RWPE2 (cell line): ENCODE data around the gene DSCAM.
"Not testable (repeated sequence)": the region's sequence is repeated elsewhere in the genome, so short reads cannot be mapped to it uniquely, and the experiment has no call there.

Experiments used
- ATAC-seq: fragments of 200-7000 bp; cut with Tn5 transposase; 3 replicates; pipeline ENCODE4 v1.9.1; 2021; ENCODE audit warnings: low read depth
- DNase-seq: peaks from one replicate; pipeline ENCODE4 v3.0.0-alpha.2; 2020; ENCODE audit warnings: low spot score
- H3K27ac ChIP-seq: fragments of 450-650 bp; 2 replicates; pipeline ENCODE4 v1.5.1; 2017; ENCODE audit warnings: mild to moderate bottlenecking; ENCODE audit not compliant: poor library complexity, severe bottlenecking
- H3K27me3 ChIP-seq: fragments of 250-450 bp; sonication (Bioruptor Pico); 2 replicates; pipeline ENCODE4 v1.5.1; 2021; ENCODE audit warnings: mild to moderate bottlenecking, moderate library complexity; ENCODE audit not compliant: insufficient read depth, poor library complexity, severe bottlenecking
- H3K36me3 ChIP-seq: fragments of 250-450 bp; sonication (Bioruptor Pico); 2 replicates; pipeline ENCODE4 v1.5.1; 2020; ENCODE audit warnings: low read depth, mild to moderate bottlenecking, moderate library complexity
- H3K4me1 ChIP-seq: fragments of 250-450 bp; sonication (Bioruptor Pico); 2 replicates; pipeline ENCODE4 v1.5.1; 2021; ENCODE audit warnings: mild to moderate bottlenecking, moderate library complexity; ENCODE audit not compliant: insufficient read depth, poor library complexity, severe bottlenecking
- H3K4me3 ChIP-seq: fragments of 250-450 bp; sonication (Bioruptor Pico); 2 replicates; pipeline ENCODE4 v1.5.1; 2021; ENCODE audit warnings: mild to moderate bottlenecking, moderate library complexity; ENCODE audit not compliant: severe bottlenecking
- H3K9me3 ChIP-seq: fragments of 250-450 bp; sonication (Bioruptor Pico); 2 replicates; pipeline ENCODE4 v1.5.1; 2021; ENCODE audit warnings: mild to moderate bottlenecking, moderate library complexity; ENCODE audit not compliant: severe bottlenecking
- TF ChIP-seq, protein P1 (sequence below): fragments of 450-650 bp; IDR thresholded peaks from one replicate; pipeline ENCODE4 v1.5.1; 2017; ENCODE audit warnings: mild to moderate bottlenecking, moderate library complexity; ENCODE audit not compliant: poor library complexity, severe bottlenecking

The DSCAM gene

DNA sequence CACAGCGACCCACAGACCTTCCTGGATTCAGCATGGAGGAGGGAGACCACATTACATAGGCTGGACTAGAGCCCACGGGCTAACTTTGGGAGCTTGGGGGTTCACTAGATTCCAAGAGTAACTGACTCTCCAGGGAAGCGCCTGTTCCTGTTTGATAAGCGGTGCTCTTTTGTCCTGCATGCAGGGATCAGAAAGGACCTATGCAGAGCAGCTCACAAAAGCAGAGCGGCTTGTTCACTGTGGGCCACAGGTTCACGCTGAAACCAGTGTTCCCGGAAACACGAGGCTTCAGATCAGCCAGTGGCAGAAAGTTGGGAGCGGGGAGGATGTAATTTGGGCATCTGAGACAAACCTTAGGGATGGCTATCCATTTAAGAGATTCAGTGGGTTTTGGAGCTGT, 575.8 kb downstream of the DSCAM start:
- TF ChIP-seq, protein P1, sequence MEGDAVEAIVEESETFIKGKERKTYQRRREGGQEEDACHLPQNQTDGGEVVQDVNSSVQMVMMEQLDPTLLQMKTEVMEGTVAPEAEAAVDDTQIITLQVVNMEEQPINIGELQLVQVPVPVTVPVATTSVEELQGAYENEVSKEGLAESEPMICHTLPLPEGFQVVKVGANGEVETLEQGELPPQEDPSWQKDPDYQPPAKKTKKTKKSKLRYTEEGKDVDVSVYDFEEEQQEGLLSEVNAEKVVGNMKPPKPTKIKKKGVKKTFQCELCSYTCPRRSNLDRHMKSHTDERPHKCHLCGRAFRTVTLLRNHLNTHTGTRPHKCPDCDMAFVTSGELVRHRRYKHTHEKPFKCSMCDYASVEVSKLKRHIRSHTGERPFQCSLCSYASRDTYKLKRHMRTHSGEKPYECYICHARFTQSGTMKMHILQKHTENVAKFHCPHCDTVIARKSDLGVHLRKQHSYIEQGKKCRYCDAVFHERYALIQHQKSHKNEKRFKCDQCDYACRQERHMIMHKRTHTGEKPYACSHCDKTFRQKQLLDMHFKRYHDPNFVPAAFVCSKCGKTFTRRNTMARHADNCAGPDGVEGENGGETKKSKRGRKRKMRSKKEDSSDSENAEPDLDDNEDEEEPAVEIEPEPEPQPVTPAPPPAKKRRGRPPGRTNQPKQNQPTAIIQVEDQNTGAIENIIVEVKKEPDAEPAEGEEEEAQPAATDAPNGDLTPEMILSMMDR: no peak
- no peak for DNase-seq
- no peak overlapping the region for H3K27ac ChIP-seq

DNA sequence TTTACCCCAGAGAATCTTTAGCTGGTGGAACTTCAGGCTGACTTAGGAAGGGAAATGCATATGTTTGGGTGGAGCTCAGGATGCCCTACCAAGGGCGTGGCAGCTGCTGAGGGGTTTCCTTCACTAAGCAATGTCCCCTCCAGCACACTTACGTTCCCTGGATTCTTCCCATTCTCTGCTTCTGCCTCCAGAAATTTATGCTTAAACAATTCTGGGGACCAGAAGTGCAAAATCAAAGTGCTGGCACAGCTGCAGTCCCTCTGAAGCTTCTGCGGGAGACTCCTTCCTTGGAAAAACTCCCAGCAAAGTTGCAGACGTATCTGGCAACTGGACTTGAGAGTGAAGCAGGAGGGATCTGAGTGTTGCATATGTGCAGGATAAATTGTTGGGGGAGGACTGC, 576.9 kb downstream of the DSCAM start:
- H3K27ac ChIP-seq: no peak overlapping the region
- TF ChIP-seq, protein P1: no peak
- no peak overlapping the region for H3K4me3 ChIP-seq
- H3K27me3 ChIP-seq: no peaks in the 10 kb centered on the region
- ATAC-seq: no peak
- H3K4me1 ChIP-seq: no peaks in the 10 kb centered on the region
- no peaks in the 10 kb centered on the region for H3K9me3 ChIP-seq
- DNase-seq: no peak
- H3K36me3 ChIP-seq: no peaks in the 10 kb centered on the region

More for the DNA sequence above, 575.8 kb downstream of the DSCAM start:
- no peak for ATAC-seq
- H3K4me3 ChIP-seq: no peak overlapping the region
- H3K9me3 ChIP-seq: no peaks in the 10 kb centered on the region
- no peaks in the 10 kb centered on the region for H3K4me1 ChIP-seq
- H3K36me3 ChIP-seq: no peaks in the 10 kb centered on the region
- H3K27me3 ChIP-seq: no peaks in the 10 kb centered on the region

DNA sequence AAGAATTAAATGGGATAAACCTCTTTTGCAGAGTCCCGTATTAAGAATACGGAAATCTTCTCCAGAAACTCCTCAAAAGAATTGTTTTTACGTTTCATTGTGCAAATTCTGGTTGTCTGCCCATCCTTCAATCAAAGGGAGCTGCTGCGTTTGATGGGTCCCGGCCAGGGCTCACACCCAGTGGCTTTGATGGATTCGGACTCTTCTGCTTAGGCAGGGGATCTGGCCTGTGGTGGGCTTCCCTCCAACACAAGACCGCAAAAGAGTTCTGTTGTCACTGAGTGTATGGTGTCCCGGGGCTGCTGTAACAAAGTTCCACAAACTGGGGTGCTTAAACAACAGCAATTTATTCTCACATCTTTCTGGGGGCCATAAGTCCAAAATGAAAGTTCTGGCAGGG, 577.7 kb downstream of the DSCAM start:
- Histone ChIP-seq H3K27ac (no peak overlapping the region), H3K36me3 (no peaks in the 10 kb centered on the region), H3K9me3 (no peaks in the 10 kb centered on the region), H3K4me3 (no peak overlapping the region), H3K27me3 (no peaks in the 10 kb centered on the region), H3K4me1 (no peaks in the 10 kb centered on the region)
- DNase-seq: no peak
- TF ChIP-seq, protein P1: no peak
- ATAC-seq: no peak

DNA sequence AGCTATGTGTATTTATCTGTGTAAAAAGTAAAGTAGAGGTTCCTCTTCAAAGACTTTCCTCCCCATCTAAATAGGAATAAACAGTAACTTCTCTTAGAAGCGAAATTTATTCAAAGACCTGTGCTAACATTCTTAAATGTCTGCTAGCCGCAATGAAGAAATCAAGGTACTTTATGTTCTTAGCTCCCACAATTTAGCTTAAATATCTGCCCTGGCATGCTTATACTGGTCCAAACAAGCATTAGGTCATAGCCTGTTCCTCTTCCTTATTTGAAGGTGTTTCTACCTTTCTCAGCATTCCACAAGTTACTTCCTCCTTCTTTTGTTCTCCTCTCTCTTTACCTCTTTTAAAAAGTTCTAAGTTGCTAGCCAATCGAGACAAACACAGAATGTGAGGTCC, 588.5 kb downstream of the DSCAM start:
- H3K4me3 ChIP-seq, ATAC-seq, H3K27me3 ChIP-seq, H3K9me3 ChIP-seq, H3K36me3 ChIP-seq, DNase-seq: not testable (repeated sequence)
- Histone ChIP-seq H3K27ac (peak overlapping the region; percentile 35), H3K4me1 (peaks cover 24% of the 10 kb centered on the region)

DNA sequence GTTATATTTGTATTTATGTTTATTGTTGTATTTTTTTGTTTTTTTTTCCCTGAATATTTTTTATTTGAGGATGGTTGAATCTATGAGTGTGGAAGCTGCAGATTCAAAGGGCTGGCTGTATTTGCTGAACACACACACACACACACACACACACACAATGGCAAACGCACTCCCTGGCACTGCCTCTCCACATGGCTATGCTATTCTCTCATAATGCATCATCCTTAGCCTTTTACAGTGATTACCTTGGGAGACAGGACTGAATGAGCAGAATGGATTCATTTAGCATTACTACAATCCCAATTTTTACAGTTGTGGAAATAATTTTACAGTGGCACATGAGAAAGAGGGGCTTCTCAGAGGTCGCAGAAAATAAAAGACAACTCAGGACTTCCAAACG, 589.6 kb downstream of the DSCAM start:
- H3K27ac ChIP-seq: no peak overlapping the region
- H3K27me3 ChIP-seq: no peaks in the 10 kb centered on the region
- TF ChIP-seq, protein P1: no peak
- ATAC-seq (no peak), DNase-seq (no peak)
- no peaks in the 10 kb centered on the region for H3K9me3 ChIP-seq
- H3K4me1 ChIP-seq: peaks cover 24% of the 10 kb centered on the region
- no peak overlapping the region for H3K4me3 ChIP-seq
- no peaks in the 10 kb centered on the region for H3K36me3 ChIP-seq
